ENCODE measurements around the gene SBF2. TPM values are rescaled to one million over a fixed set of nuclear protein-coding genes. Genes with fewer than 3 reads are reported as not detected.

The SBF2 gene
- total and polyA plus RNA-seq, 2 of the 13 experiments (the other 11 are each of a cell fraction or from before 2014, with no cell fraction given) = 24.0 to 45.8 TPM

DNA sequence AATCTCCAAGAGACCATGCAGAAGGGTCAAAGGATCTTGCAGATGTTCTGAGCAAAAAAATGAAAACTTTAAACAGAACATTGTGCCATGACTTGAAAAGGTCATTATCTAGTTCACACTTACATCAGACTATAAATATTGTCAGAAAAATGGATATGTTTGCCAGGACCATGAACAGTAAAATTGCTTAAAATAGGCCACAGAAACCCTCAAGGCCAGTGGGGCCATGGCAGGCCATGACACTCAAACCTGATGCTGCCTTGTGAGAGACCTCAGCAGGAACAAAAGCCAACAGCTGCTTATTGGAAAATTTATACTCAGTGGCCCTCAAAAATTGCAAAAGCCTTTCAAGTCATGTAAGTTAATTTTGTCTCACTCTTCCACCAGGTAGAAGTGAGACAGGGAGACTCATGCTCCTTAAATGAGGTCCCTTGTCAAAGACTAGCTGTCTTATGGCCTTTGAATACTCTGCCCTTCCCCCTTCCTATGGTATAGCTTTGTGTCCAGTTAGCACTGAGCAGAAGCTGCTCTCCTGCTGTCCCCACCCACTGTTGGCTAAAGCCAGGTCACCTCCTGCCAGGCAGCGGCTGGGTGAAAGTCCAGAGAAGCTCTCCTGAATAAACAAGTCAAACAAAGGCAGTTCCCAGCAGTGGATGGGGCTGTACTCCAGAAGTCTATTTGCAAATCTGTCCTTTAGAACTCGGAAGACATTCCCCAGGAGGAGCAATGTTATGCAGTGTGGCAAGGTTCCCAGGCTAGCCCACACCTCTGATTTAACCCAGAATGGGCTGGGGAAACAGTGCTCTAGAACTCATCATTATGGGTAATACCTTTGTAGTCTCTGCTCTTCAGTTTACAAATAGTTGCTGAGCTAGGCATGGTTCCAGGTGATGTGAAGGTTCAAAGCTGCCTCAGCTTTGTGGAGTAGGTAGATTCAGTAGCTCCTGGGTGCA, 32.3 kb upstream of the SBF2 start (continued):
- TF ChIP-seq ZNF543 (CRISPR knock-in tag; IDR thresholded peaks at IDR 0.05) (peak; percentile 60; the same call in 1 of the 2 replicates), ZNF792 (CRISPR knock-in tag; IDR thresholded peaks at IDR 0.05) (peak; percentile 82), HDAC2 (CRISPR knock-in tag; IDR thresholded peaks at IDR 0.05) (peak; percentile 95), SAFB2 (CRISPR knock-in tag; IDR thresholded peaks at IDR 0.05; ENCODE audit: borderline replicate concordance, low read depth) (no peak), YEATS2 (CRISPR knock-in tag; IDR thresholded peaks at IDR 0.05; ENCODE audit: borderline replicate concordance) (no peak), HNRNPH1 (optimal IDR thresholded peaks at IDR 0.05; ENCODE audit: low read depth, low read length) (no peak), CBX2 (IDR thresholded peaks at IDR 0.05; ENCODE audit: low read depth, low read length) (no peak), CBX2 (CRISPR knock-in tag; IDR thresholded peaks at IDR 0.05; ENCODE audit: low read depth) (no peak), PRDM10 (CRISPR knock-in tag; IDR thresholded peaks at IDR 0.05; ENCODE audit: low read depth) (0 out of 2 replicates have a peak, but pooled peaks have one; percentile 65), ZNF629 (CRISPR knock-in tag; conservative IDR thresholded peaks at IDR 0.05) (peak; percentile 55; the same call in 1 of the 2 replicates), ZNF136 (CRISPR knock-in tag; IDR thresholded peaks at IDR 0.05; ENCODE audit: low read depth) (0 out of 2 replicates have a peak, but pooled peaks have one; percentile 72), MXD4 (CRISPR knock-in tag; IDR thresholded peaks at IDR 0.05) (no peak), ZSCAN30 (CRISPR knock-in tag; IDR thresholded peaks at IDR 0.05) (no peak)
- TF ChIP-seq, protein P1, sequence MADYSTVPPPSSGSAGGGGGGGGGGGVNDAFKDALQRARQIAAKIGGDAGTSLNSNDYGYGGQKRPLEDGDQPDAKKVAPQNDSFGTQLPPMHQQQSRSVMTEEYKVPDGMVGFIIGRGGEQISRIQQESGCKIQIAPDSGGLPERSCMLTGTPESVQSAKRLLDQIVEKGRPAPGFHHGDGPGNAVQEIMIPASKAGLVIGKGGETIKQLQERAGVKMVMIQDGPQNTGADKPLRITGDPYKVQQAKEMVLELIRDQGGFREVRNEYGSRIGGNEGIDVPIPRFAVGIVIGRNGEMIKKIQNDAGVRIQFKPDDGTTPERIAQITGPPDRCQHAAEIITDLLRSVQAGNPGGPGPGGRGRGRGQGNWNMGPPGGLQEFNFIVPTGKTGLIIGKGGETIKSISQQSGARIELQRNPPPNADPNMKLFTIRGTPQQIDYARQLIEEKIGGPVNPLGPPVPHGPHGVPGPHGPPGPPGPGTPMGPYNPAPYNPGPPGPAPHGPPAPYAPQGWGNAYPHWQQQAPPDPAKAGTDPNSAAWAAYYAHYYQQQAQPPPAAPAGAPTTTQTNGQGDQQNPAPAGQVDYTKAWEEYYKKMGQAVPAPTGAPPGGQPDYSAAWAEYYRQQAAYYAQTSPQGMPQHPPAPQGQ (CRISPR knock-in tag; IDR thresholded peaks at IDR 0.05; ENCODE audit: borderline replicate concordance) = no peak
- TF ChIP-seq, protein P2, sequence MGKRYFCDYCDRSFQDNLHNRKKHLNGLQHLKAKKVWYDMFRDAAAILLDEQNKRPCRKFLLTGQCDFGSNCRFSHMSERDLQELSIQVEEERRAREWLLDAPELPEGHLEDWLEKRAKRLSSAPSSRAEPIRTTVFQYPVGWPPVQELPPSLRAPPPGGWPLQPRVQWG (CRISPR knock-in tag; IDR thresholded peaks at IDR 0.05; ENCODE audit: borderline replicate concordance, low read depth) = no peak
- TF ChIP-seq, protein P3, sequence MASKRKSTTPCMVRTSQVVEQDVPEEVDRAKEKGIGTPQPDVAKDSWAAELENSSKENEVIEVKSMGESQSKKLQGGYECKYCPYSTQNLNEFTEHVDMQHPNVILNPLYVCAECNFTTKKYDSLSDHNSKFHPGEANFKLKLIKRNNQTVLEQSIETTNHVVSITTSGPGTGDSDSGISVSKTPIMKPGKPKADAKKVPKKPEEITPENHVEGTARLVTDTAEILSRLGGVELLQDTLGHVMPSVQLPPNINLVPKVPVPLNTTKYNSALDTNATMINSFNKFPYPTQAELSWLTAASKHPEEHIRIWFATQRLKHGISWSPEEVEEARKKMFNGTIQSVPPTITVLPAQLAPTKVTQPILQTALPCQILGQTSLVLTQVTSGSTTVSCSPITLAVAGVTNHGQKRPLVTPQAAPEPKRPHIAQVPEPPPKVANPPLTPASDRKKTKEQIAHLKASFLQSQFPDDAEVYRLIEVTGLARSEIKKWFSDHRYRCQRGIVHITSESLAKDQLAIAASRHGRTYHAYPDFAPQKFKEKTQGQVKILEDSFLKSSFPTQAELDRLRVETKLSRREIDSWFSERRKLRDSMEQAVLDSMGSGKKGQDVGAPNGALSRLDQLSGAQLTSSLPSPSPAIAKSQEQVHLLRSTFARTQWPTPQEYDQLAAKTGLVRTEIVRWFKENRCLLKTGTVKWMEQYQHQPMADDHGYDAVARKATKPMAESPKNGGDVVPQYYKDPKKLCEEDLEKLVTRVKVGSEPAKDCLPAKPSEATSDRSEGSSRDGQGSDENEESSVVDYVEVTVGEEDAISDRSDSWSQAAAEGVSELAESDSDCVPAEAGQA (IDR thresholded peaks at IDR 0.05; ENCODE audit: low read depth) = no peak
- TF ChIP-seq, protein P3 (CRISPR knock-in tag; IDR thresholded peaks at IDR 0.05; ENCODE audit: borderline replicate concordance) = peak; percentile 46; the same call in 1 of the 2 replicates
